A673 (cell line): ENCODE data around the gene RBSN.

ENCODE experiments used
- CTCF ChIP-seq: fragments of 300-800, 200-600 bp; sonication (generic); conservative IDR thresholded peaks from 2 replicates; pipeline ENCODE4 v1.5.1; 2017; ENCODE audit warnings: low read depth, mild to moderate bottlenecking, antibody characterized with exemption, low read length, moderate library complexity, mixed read lengths
- EZH2 ChIP-seq: fragments of 200-600 bp; sonication (generic); IDR thresholded peaks from 2 replicates; pipeline ENCODE4 v1.6.1; 2017; ENCODE audit warnings: borderline replicate concordance, low read depth, mild to moderate bottlenecking, mixed read lengths, antibody characterized with exemption, low read length; ENCODE audit not compliant: poor library complexity, severe bottlenecking

DNA sequence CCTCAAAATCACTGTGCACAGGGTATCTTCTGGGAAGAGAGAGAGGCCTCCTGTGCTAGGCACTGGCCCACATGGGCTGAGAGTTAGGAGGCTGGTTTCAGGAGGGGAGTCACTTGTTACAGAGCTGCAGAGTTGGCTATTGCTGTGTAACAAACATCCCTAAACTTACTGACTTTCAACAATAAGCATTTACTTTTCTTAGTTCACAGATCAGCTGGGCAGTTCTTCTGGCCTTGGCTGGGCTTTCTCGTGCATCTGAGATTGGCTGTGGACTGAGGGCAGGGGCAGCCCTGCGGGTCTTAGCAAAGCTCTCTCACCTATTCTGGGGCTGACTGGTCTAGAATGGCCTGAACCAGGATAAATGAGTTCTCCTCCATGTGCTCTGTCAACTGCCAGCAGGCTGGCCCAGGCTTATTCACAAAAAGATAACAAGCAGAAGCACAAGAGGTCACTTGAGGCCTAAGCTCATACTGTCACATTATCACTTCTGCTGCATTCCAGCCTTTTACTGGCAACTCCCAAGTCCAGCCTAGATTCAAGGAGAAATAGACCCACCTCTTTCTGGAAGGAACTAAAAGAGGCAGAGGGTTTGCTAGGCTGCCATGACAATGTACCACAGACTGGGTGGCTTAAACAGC lies 17.2 kb upstream of the RBSN start:
- TF ChIP-seq CTCF = no peak
- TF ChIP-seq EZH2 = no peak
